Measurements from ENCODE around the gene TAX1BP3. TPM values are rescaled to one million over a fixed set of nuclear protein-coding genes. Genes with fewer than 3 reads are reported as not detected.

Gene TAX1BP3
- total and polyA plus RNA-seq, 9 of the 15 experiments (the other 6 are each of a cell fraction or from before 2014, with no cell fraction given) = 0.99 to 14.5 (median 6.2) TPM

- TF ChIP-seq POLR2G (IDR thresholded peaks at IDR 0.05; ENCODE audit: low read depth, low read length) (peak; percentile 89), SIX5 (IDR thresholded peaks at IDR 0.05; ENCODE audit: borderline replicate concordance in 1 of 2, insufficient read depth in 1 of 2, low read depth in 1 of 2, low read length in 2 of 2) (peak; percentile 72 to 73), ZBTB40 (IDR thresholded peaks at IDR 0.05) (peak; percentile 90), ZBTB40 (CRISPR knock-in tag; IDR thresholded peaks at IDR 0.05) (no peak), NCOA2 (IDR thresholded peaks at IDR 0.05; ENCODE audit: partially characterized antibody in 2 of 2) (no peak), ZNF77 (CRISPR knock-in tag; IDR thresholded peaks at IDR 0.05) (no peak), NFIC (IDR thresholded peaks at IDR 0.05) (no peak), JUND (IDR thresholded peaks at IDR 0.05; ENCODE audit: borderline replicate concordance, low read depth, low read length) (no peak), JUND (tag; IDR thresholded peaks at IDR 0.05; ENCODE audit: borderline replicate concordance, low read depth, low read length) (no peak), GTF2B (IDR thresholded peaks at IDR 0.05; ENCODE audit: extremely low read depth, insufficient read length) (no peak), HDAC6 (IDR thresholded peaks at IDR 0.05; ENCODE audit: low read depth, low read length) (no peak), HCFC1 (IDR thresholded peaks at IDR 0.05; ENCODE audit: low read depth, low read length) (peak; percentile 93), SAP30 (IDR thresholded peaks at IDR 0.05; ENCODE audit: borderline replicate concordance, insufficient read depth, low read depth, low read length, poor library complexity, severe bottlenecking) (peak; percentile 96), KDM2B (CRISPR knock-in tag; IDR thresholded peaks at IDR 0.05) (no peak), TFAP4 (CRISPR knock-in tag; IDR thresholded peaks at IDR 0.05; ENCODE audit: borderline replicate concordance) (peak; percentile 95), SIRT6 (IDR thresholded peaks at IDR 0.05; ENCODE audit: low read depth, low read length) (no peak), TEAD1 (CRISPR knock-in tag; IDR thresholded peaks at IDR 0.05) (peak in 1 of 2 experiments; percentile 77; a peak in 1 of 4 replicates)
Measured at GRCh38 chr17:3636154-3636907, 32.0 kb downstream of the TAX1BP3 start, which contains the start of the genes CTNS and SHPK (continued).

All from K562 (cell line).